GM21619 (cell line): ENCODE results near the gene HID1.

ENCODE experiments used
- ATAC-seq: cut with Tn5 transposase; IDR thresholded peaks from one replicate; pipeline ENCODE4 v1.9.1; 2021; ENCODE audit not compliant: unreplicated experiment

HID1 gene

DNA sequence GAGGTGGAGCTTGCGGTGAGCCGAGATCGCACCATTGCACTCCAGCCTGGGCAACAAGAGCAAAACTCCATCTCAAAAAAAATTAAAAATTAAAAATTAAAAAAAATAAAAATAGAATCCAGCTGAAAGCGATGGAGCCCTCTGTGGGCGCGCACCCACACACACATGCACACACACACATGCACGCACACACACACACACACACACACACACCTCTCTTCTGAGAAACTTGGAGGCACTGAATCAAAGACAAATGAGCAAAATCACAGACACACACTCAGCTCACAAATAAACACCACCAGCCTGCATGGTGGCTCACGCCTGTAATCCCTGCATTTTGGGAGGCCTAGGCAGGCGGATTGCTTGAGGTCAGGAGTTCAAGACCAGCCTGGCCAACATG lies 69.5 kb downstream of the HID1 start:
- ATAC-seq: no peak

GRCh38 chr17:74901353-74902135 lies 71.0 kb downstream of the HID1 start:
- no peak for ATAC-seq
